ENCODE measurements around the gene CHPF. TPM values are rescaled to one million over a fixed set of nuclear protein-coding genes. Genes with fewer than 3 reads are reported as not detected.

Gene CHPF
- total and polyA plus RNA-seq, 10 of the 15 experiments (the other 5 are each of a cell fraction or from before 2014, with no cell fraction given), result 0.09 to 17.4 (median 8.3) TPM; not detected in 1

GRCh38 chr2:219537657-219538488 is 5.7 kb downstream of the CHPF start:
- no peak overlapping the region for H3K4me2 ChIP-seq (ENCODE audit: control insufficient read depth, insufficient read depth)
- POLR2A ChIA-PET, result interaction anchor here (1.0 kb wide), 1 partner anchor 59 kb away, joined by 3 read pairs; the partner anchor contains the start of gene STK11IP
- DNase-seq (ENCODE audit: low read depth, low spot score) (no peak), FAIRE-seq (no peak), ATAC-seq (no peak)
- in situ Hi-C loops (cut with MboI), result no loop called here
- SMC1A ChIA-PET (ENCODE audit: uncharacterized antibody, unreplicated experiment), result no interaction called here
- no peak overlapping the region for H3K4me3 ChIP-seq
- WGBS (ENCODE audit: insufficient coverage, insufficient replicate concordance, low lambda C conversion rate, missing lambda C conversion rate), result 34% methylated on average over 12 of the region's 15 CpGs
- no peak for TF ChIP-seq SUZ12 (IDR thresholded peaks at IDR 0.05; ENCODE audit: unreplicated experiment)
- TF ChIP-seq, protein P1, sequence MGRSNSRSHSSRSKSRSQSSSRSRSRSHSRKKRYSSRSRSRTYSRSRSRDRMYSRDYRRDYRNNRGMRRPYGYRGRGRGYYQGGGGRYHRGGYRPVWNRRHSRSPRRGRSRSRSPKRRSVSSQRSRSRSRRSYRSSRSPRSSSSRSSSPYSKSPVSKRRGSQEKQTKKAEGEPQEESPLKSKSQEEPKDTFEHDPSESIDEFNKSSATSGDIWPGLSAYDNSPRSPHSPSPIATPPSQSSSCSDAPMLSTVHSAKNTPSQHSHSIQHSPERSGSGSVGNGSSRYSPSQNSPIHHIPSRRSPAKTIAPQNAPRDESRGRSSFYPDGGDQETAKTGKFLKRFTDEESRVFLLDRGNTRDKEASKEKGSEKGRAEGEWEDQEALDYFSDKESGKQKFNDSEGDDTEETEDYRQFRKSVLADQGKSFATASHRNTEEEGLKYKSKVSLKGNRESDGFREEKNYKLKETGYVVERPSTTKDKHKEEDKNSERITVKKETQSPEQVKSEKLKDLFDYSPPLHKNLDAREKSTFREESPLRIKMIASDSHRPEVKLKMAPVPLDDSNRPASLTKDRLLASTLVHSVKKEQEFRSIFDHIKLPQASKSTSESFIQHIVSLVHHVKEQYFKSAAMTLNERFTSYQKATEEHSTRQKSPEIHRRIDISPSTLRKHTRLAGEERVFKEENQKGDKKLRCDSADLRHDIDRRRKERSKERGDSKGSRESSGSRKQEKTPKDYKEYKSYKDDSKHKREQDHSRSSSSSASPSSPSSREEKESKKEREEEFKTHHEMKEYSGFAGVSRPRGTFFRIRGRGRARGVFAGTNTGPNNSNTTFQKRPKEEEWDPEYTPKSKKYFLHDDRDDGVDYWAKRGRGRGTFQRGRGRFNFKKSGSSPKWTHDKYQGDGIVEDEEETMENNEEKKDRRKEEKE (IDR thresholded peaks at IDR 0.05), result no peak
- TF ChIP-seq KLF5 (IDR thresholded peaks at IDR 0.05; ENCODE audit: partially characterized antibody), result no peak
- TF ChIP-seq SUPT20H (IDR thresholded peaks at IDR 0.05; ENCODE audit: borderline replicate concordance, control insufficient read depth, low read depth, low read length), result no peak
- no peak for TF ChIP-seq EZH2 (IDR thresholded peaks at IDR 0.05; ENCODE audit: borderline replicate concordance, control insufficient read depth, low read depth, low read length)
- no peak for TF ChIP-seq TARDBP (IDR thresholded peaks at IDR 0.05; ENCODE audit: borderline replicate concordance)
- TF ChIP-seq SIX5 (IDR thresholded peaks at IDR 0.05; ENCODE audit: low read depth, low read length, severe bottlenecking), result no peak
- no peak for TF ChIP-seq HDAC2 (IDR thresholded peaks at IDR 0.05)
- TF ChIP-seq, protein P2, sequence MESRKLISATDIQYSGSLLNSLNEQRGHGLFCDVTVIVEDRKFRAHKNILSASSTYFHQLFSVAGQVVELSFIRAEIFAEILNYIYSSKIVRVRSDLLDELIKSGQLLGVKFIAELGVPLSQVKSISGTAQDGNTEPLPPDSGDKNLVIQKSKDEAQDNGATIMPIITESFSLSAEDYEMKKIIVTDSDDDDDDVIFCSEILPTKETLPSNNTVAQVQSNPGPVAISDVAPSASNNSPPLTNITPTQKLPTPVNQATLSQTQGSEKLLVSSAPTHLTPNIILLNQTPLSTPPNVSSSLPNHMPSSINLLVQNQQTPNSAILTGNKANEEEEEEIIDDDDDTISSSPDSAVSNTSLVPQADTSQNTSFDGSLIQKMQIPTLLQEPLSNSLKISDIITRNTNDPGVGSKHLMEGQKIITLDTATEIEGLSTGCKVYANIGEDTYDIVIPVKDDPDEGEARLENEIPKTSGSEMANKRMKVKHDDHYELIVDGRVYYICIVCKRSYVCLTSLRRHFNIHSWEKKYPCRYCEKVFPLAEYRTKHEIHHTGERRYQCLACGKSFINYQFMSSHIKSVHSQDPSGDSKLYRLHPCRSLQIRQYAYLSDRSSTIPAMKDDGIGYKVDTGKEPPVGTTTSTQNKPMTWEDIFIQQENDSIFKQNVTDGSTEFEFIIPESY (IDR thresholded peaks at IDR 0.05), result no peak
- TF ChIP-seq BCL11A (IDR thresholded peaks at IDR 0.05; ENCODE audit: low read depth, low read length), result no peak
- no peak for TF ChIP-seq NR2F1 (conservative IDR thresholded peaks at IDR 0.05)
- TF ChIP-seq JUND (IDR thresholded peaks at IDR 0.05; ENCODE audit: low read depth, low read length), result no peak
- no peak for TF ChIP-seq ZNF274 (IDR thresholded peaks at IDR 0.05; ENCODE audit: insufficient read depth, insufficient read length)
- no peak for TF ChIP-seq MTA2 (IDR thresholded peaks at IDR 0.05; ENCODE audit: low read depth)
- TF ChIP-seq E2F4 (IDR thresholded peaks at IDR 0.05; ENCODE audit: low read depth, low read length), result no peak
- no peak for TF ChIP-seq GABPA (IDR thresholded peaks at IDR 0.05; ENCODE audit: low read depth)
- TF ChIP-seq DPF2 (IDR thresholded peaks at IDR 0.05), result no peak
- TF ChIP-seq BRCA1 (IDR thresholded peaks at IDR 0.05; ENCODE audit: low read depth, low read length), result no peak
- H3K4me1 ChIP-seq (ENCODE audit: control insufficient read depth, insufficient read depth, low read length), result peaks cover 3% of the 10 kb centered on the region; the same call in 1 of the 2 replicates
- no peaks in the 10 kb centered on the region for H3K9me3 ChIP-seq (replicated peaks; ENCODE audit: control insufficient read depth, insufficient read depth, low read length)
- no peaks in the 10 kb centered on the region; a peak in 1 of 4 replicates for H3K36me3 ChIP-seq (ENCODE audit: control insufficient read depth in 2 of 2, insufficient read depth in 2 of 2, low read length in 1 of 2)
- H3K27ac ChIP-seq (ENCODE audit: control insufficient read depth, insufficient read depth), result no peak overlapping the region
- no peaks in the 10 kb centered on the region for H3K79me2 ChIP-seq (ENCODE audit: control insufficient read depth, insufficient read depth, low read length)
- no peaks in the 10 kb centered on the region for H4K20me1 ChIP-seq (ENCODE audit: control insufficient read depth, insufficient read depth)
- CTCF ChIA-PET, result interaction anchor here (0.6 to 4.6 kb wide), 4 partner anchors 8 to 153 kb away, joined by 3 to 63 read pairs (median 4); a partner anchor contains a TSS
- RAD21 ChIA-PET (ENCODE audit: unreplicated experiment), result no interaction called here
- intact Hi-C loops (cut with micrococcal nuclease; ENCODE audit: unreplicated experiment), result no loop called here
- H3K27me3 ChIP-seq (replicated peaks in 1 of 2; ENCODE audit: control insufficient read depth in 2 of 2, insufficient read depth in 2 of 2, low read length in 1 of 2), result peaks cover 0 to 3% of the 10 kb centered on the region in 2 experiments; a peak in 2 of 4 replicates
- no TSS peak for BruUV-seq (replicated peaks)
- H3K9ac ChIP-seq (ENCODE audit: control insufficient read depth, insufficient read depth, low read length), result no peak overlapping the region
- no peak overlapping the region for H2AFZ ChIP-seq (ENCODE audit: control insufficient read depth, low read depth, low read length)

All from GM12878 (cell line).